ENCODE results near the gene TM7SF2. TPM values are rescaled to one million over a fixed set of nuclear protein-coding genes. Genes with fewer than 3 reads are reported as not detected.

The TM7SF2 gene
- total and polyA plus RNA-seq, 2 of the 13 experiments (the other 11 are each of a cell fraction or from before 2014, with no cell fraction given): 56.0 to 66.9 TPM

DNA sequence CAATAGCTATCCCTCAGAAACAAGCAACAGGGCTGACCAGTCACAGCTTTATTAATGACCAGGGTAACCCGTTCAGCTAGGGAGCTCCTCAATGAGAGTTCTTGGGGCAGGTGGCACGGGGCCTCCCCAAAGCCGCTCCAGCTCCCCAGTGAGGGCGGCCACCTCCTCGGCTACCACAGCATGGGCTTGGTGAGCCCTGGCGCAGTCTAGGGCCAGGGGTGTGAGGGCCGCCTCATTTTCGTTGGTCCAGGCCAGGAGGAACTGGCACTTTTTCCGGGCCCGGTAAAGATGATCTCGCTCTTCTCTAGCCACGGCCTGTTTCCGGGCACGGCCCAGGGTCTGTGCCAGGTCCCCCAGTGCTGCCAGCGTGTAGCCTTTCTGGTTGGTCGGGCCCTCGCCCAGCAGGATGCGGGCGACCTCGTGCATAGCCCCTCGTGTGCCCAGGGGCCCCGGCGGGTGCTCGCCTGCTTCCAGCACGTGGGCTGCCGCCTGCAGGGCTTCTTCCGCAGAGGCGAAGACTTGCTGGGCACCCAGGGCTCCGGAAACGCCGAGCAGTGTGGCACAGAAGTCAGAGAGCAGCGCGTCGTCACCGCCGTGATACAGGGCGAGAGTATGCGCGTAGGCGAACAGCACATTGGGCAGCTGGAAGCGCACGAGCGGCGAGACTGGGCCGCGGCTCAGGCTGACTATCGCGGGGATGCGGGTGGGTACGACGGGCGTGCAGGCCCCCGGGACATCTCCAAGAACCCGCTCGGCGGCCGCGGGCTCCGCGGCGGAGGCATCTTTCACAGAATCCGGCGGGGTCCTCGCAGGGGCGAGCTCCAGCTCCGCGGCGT lies 4.9 kb downstream of the TM7SF2 start (continued):
- TF ChIP-seq, protein P1, sequence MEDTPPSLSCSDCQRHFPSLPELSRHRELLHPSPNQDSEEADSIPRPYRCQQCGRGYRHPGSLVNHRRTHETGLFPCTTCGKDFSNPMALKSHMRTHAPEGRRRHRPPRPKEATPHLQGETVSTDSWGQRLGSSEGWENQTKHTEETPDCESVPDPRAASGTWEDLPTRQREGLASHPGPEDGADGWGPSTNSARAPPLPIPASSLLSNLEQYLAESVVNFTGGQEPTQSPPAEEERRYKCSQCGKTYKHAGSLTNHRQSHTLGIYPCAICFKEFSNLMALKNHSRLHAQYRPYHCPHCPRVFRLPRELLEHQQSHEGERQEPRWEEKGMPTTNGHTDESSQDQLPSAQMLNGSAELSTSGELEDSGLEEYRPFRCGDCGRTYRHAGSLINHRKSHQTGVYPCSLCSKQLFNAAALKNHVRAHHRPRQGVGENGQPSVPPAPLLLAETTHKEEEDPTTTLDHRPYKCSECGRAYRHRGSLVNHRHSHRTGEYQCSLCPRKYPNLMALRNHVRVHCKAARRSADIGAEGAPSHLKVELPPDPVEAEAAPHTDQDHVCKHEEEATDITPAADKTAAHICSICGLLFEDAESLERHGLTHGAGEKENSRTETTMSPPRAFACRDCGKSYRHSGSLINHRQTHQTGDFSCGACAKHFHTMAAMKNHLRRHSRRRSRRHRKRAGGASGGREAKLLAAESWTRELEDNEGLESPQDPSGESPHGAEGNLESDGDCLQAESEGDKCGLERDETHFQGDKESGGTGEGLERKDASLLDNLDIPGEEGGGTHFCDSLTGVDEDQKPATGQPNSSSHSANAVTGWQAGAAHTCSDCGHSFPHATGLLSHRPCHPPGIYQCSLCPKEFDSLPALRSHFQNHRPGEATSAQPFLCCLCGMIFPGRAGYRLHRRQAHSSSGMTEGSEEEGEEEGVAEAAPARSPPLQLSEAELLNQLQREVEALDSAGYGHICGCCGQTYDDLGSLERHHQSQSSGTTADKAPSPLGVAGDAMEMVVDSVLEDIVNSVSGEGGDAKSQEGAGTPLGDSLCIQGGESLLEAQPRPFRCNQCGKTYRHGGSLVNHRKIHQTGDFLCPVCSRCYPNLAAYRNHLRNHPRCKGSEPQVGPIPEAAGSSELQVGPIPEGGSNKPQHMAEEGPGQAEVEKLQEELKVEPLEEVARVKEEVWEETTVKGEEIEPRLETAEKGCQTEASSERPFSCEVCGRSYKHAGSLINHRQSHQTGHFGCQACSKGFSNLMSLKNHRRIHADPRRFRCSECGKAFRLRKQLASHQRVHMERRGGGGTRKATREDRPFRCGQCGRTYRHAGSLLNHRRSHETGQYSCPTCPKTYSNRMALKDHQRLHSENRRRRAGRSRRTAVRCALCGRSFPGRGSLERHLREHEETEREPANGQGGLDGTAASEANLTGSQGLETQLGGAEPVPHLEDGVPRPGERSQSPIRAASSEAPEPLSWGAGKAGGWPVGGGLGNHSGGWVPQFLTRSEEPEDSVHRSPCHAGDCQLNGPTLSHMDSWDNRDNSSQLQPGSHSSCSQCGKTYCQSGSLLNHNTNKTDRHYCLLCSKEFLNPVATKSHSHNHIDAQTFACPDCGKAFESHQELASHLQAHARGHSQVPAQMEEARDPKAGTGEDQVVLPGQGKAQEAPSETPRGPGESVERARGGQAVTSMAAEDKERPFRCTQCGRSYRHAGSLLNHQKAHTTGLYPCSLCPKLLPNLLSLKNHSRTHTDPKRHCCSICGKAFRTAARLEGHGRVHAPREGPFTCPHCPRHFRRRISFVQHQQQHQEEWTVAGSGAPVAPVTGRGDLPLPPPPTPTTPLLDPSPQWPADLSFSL (CRISPR knock-in tag; IDR thresholded peaks at IDR 0.05): 0 out of 2 replicates have a peak, but pooled peaks have one; percentile 43
- peak; percentile 9; the same call in 1 of the 2 replicates for TF ChIP-seq ZNF260 (CRISPR knock-in tag; IDR thresholded peaks at IDR 0.05; ENCODE audit: borderline replicate concordance, low read depth)
- TF ChIP-seq CHD4 (IDR thresholded peaks at IDR 0.05; ENCODE audit: borderline replicate concordance, low read length): no peak
- no peak for TF ChIP-seq ZNF614 (CRISPR knock-in tag; IDR thresholded peaks at IDR 0.05; ENCODE audit: borderline replicate concordance)
- TF ChIP-seq ZNF83 (CRISPR knock-in tag; IDR thresholded peaks at IDR 0.05; ENCODE audit: borderline replicate concordance): no peak; the same call in 1 of the 2 replicates
- TF ChIP-seq ZNF280B (CRISPR knock-in tag; IDR thresholded peaks at IDR 0.05; ENCODE audit: borderline replicate concordance): no peak
- TF ChIP-seq, protein P2, sequence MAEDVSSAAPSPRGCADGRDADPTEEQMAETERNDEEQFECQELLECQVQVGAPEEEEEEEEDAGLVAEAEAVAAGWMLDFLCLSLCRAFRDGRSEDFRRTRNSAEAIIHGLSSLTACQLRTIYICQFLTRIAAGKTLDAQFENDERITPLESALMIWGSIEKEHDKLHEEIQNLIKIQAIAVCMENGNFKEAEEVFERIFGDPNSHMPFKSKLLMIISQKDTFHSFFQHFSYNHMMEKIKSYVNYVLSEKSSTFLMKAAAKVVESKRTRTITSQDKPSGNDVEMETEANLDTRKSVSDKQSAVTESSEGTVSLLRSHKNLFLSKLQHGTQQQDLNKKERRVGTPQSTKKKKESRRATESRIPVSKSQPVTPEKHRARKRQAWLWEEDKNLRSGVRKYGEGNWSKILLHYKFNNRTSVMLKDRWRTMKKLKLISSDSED (CRISPR knock-in tag; IDR thresholded peaks at IDR 0.05): 0 out of 2 replicates have a peak, but pooled peaks have one; percentile 69
- TF ChIP-seq RNF2 (conservative IDR thresholded peaks at IDR 0.05; ENCODE audit: low read depth): 0 out of 2 replicates have a peak, but pooled peaks have one; percentile 14
- peak; percentile 73; the same call in 1 of the 2 replicates for TF ChIP-seq ZNF563 (CRISPR knock-in tag; IDR thresholded peaks at IDR 0.05)
- TF ChIP-seq, protein P3, sequence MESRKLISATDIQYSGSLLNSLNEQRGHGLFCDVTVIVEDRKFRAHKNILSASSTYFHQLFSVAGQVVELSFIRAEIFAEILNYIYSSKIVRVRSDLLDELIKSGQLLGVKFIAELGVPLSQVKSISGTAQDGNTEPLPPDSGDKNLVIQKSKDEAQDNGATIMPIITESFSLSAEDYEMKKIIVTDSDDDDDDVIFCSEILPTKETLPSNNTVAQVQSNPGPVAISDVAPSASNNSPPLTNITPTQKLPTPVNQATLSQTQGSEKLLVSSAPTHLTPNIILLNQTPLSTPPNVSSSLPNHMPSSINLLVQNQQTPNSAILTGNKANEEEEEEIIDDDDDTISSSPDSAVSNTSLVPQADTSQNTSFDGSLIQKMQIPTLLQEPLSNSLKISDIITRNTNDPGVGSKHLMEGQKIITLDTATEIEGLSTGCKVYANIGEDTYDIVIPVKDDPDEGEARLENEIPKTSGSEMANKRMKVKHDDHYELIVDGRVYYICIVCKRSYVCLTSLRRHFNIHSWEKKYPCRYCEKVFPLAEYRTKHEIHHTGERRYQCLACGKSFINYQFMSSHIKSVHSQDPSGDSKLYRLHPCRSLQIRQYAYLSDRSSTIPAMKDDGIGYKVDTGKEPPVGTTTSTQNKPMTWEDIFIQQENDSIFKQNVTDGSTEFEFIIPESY (CRISPR knock-in tag; IDR thresholded peaks at IDR 0.05): peak; percentile 54
- TF ChIP-seq, protein P4, sequence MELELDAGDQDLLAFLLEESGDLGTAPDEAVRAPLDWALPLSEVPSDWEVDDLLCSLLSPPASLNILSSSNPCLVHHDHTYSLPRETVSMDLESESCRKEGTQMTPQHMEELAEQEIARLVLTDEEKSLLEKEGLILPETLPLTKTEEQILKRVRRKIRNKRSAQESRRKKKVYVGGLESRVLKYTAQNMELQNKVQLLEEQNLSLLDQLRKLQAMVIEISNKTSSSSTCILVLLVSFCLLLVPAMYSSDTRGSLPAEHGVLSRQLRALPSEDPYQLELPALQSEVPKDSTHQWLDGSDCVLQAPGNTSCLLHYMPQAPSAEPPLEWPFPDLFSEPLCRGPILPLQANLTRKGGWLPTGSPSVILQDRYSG (CRISPR knock-in tag; IDR thresholded peaks at IDR 0.05): no peak
- TF ChIP-seq, protein P5, sequence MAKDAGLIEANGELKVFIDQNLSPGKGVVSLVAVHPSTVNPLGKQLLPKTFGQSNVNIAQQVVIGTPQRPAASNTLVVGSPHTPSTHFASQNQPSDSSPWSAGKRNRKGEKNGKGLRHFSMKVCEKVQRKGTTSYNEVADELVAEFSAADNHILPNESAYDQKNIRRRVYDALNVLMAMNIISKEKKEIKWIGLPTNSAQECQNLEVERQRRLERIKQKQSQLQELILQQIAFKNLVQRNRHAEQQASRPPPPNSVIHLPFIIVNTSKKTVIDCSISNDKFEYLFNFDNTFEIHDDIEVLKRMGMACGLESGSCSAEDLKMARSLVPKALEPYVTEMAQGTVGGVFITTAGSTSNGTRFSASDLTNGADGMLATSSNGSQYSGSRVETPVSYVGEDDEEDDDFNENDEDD (CRISPR knock-in tag; IDR thresholded peaks at IDR 0.05; ENCODE audit: borderline replicate concordance): peak; percentile 54; the same call in 1 of the 2 replicates
- peak; percentile 24; the same call in 1 of the 2 replicates for TF ChIP-seq ATF7-NPFF (CRISPR knock-in tag; IDR thresholded peaks at IDR 0.05; ENCODE audit: low read depth)

Measured in HepG2 (cell line).